Activated CD8-positive, alpha-beta memory T cell treated with anti-CD3 and anti-CD28 coated beads, Interleukin-2, amount 50 U/mL, for 48 hours (primary cell): ENCODE measurements around the gene RAET1G.
"Not testable (repeated sequence)": the region's sequence is repeated elsewhere in the genome, so short reads cannot be mapped to it uniquely, and the experiment has no call there.

ENCODE experiments used
- DNase-seq: peaks from one replicate; pipeline ENCODE4 v3.0.0-alpha.2; 2020

The RAET1G gene

GRCh38 chr6:149933461-149933860 is 10.5 kb upstream of the RAET1G start:
- DNase-seq: peak; percentile 25

GRCh38 chr6:149933036-149933435 is 10.1 kb upstream of the RAET1G start:
- no peak for DNase-seq

GRCh38 chr6:149931501-149931900 is 8.6 kb upstream of the RAET1G start:
- DNase-seq: no peak

- peak; percentile 53 for DNase-seq
These were observed 6.5 kb upstream of the RAET1G start for GRCh38 chr6:149929422-149929821.

- not testable (repeated sequence) for DNase-seq
These were observed 4.1 kb upstream of the RAET1G start for GRCh38 chr6:149927025-149927424.

GRCh38 chr6:149925974-149926777 is 3.3 kb upstream of the RAET1G start:
- peak; percentile 88 for DNase-seq

- DNase-seq: peak; percentile 53
These were observed 2.5 kb upstream of the RAET1G start for GRCh38 chr6:149925253-149925973.

- DNase-seq: peak; percentile 53
These were observed 2.0 kb upstream of the RAET1G start for GRCh38 chr6:149924933-149925252.

GRCh38 chr6:149924206-149924932 is 1.4 kb upstream of the RAET1G start:
- DNase-seq: peak; percentile 48

- peak; percentile 49 for DNase-seq
These were observed 536 bp upstream of the RAET1G start for GRCh38 chr6:149923327-149923986.

- peak; percentile 49 for DNase-seq
These were observed 830 bp downstream of the RAET1G start for GRCh38 chr6:149922091-149922490.

- DNase-seq: peak; percentile 42
These were observed 1.6 kb downstream of the RAET1G start for GRCh38 chr6:149921361-149921760.

GRCh38 chr6:149919834-149920225 is 3.1 kb downstream of the RAET1G start:
- DNase-seq: peak; percentile 25

- DNase-seq: not testable (repeated sequence)
These were observed 3.6 kb downstream of the RAET1G start for GRCh38 chr6:149919126-149919833.

GRCh38 chr6:149918151-149918905 is 4.6 kb downstream of the RAET1G start:
- no peak for DNase-seq

GRCh38 chr6:149917679-149918078 is 5.2 kb downstream of the RAET1G start:
- DNase-seq: no peak

GRCh38 chr6:149915970-149916865 is 6.7 kb downstream of the RAET1G start:
- no peak for DNase-seq

- no peak for DNase-seq
These were observed 9.2 kb downstream of the RAET1G start for GRCh38 chr6:149913540-149914240.

GRCh38 chr6:149913085-149913484 is 9.8 kb downstream of the RAET1G start:
- DNase-seq: no peak

- DNase-seq: not testable (repeated sequence)
These were observed 10.2 kb downstream of the RAET1G start for GRCh38 chr6:149912680-149913079.
